ENCODE measurements around the gene ERI3.
"Not testable (repeated sequence)": the region's sequence is repeated elsewhere in the genome, so short reads cannot be mapped to it uniquely, and the experiment has no call there.

The ERI3 gene

DNA sequence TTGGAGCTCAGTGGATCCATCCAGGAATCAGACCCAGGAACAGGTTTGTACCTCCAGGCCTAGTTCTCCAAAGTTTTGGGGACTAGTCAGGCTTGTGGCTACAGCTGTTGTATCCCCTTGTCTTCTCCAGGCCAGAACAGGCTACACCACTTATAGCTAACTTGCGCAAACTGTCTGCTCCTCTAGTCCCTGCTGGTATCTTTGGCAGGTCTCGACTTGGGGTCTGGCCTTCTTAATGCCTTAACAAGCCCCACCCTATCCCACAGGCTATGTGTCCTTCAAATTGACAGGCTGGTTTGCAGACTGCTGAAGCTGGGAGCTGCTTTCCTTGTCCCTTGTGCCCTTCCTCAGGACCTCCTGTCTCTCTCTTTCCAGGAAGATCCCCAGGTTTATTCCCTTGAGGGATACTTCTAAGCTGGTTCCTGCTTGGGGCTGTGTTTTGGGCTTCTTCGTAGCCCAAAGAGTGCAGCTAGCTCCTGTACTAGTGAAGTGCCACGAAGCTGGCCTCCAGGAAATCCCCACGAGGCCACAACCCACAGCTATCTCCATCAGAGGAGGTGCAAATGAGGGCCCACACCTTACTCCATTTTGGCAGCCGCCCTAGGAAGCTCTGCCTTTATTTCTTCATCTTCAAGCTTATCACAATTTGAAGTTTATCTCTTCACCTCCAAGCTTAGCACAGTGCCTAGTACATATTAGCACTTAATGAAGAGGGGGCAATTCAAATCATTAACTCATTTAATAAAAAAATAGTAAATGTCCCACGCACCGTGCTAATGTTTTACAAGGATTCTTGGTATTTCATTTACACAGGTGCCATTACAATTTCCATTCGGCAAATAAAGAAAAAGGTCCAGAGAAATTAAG lies 142.5 kb downstream of the ERI3 start:
- DNase-seq (ENCODE audit: low read depth, low spot score): no peak

DNA sequence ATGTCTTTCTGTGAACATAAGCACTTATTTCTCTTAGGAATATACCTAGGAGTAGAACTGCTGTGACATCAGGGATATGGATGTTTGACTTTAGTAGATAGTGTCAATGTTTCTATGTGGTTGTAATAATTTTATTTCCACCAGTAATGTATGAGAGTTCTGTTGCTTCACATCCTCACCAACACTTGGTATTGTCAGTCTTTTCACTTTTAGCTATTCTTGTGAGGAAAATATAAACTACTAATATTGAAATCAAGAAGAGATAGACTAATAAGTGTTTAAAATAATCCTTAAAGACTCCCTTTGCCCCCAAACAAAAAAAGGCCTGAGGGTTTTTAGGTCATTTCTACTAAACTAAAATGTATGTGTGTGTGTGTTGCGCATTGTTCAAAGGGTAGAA lies 144.5 kb downstream of the ERI3 start:
- DNase-seq (ENCODE audit: low read depth, low spot score): no peak

DNA sequence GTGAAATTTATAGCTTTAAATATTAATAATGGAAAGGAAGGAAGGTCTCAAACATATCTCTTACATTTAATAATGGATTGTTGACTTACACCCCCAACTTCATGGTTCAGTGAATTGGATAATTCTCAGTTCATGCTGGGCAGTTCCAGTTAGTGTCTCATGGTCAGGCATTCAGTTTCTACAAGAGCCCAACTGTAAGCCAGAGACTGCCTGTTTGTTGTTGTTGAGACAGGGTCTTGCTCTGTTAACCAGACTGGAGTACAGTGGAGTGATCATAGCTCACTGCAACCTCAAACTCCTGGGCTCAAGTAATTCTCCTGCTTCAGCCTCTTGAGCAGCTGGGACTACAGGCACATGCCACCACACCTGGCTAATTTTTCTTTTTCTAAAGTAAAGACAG lies 146.8 kb downstream of the ERI3 start:
- no peak for DNase-seq (ENCODE audit: low read depth, low spot score)

DNA sequence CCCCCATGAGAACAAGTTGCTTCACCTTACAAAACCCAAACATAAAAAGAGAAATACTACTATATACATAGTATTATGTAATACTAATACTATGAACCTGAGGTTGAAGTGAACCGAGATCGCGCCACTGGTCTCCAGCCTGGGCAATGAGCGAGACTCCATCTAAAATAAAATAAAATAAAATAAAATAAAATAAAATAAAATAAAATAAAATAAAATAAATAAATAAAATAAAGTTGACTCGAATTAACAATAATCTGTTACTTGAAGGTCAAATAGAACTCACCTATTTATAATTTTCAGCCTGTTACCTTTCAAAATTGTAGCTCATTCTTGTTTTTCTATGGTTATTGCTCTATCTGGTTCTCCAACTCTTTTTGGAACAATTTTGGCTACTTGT lies 148.5 kb downstream of the ERI3 start:
- not testable (repeated sequence) for DNase-seq (ENCODE audit: low read depth, low spot score)

DNA sequence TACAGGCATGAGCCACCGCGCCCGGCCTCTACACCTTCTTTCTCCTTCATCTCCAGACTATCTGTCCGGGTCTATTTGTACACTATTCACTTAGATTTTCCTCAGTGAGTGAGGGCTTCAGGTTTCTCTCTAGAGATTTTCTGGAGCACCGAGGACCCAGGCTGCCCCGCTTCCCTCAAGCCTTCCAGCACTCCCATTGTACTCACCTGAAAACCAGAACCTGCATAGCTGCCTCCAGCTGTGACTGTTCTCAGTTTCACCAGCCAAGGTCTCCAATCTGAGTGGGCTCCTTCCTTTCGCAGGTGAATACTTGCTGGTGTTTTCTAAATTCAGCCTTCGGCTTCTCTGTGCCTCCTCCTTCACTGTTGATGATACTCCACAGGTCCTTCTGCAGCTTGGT lies 154.7 kb downstream of the ERI3 start:
- no peak for DNase-seq (ENCODE audit: low read depth, low spot score)

DNA sequence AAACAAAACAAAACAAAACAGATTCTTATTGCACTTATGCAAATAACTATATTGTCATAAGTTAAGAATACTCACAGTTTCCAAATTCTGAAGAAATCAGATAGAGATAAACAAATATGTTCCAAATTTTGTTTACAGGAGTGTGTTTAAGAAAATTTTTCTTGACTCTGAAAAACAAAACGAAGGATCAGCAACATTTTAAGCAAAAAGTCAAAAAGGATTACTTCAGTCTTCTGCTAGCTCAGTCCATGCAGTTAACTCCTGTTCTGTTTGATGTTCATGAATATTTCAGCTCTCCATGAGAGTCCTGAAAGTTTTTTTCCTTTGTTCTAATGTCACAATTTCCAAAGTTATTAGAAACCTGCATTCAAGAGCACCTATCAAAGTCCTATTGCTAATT lies 180.4 kb downstream of the ERI3 start:
- no peak for DNase-seq (ENCODE audit: low read depth, low spot score)

Measured in smooth muscle cell of the brain vasculature (primary cell).